NT2/D1 (cell line): ENCODE data around the gene SINHCAF.

Experiments used
- SUZ12 ChIP-seq: IDR thresholded peaks from 2 replicates; pipeline ENCODE4 v1.6.1; 2011; ENCODE audit not compliant: insufficient read length, insufficient read depth; ENCODE audit errors: extremely low read depth
- YY1 ChIP-seq: IDR thresholded peaks from 2 replicates; pipeline ENCODE4 v1.6.1; 2011; ENCODE audit not compliant: insufficient read length, insufficient read depth
- ZNF274 ChIP-seq: IDR thresholded peaks from 2 replicates; pipeline ENCODE4 v1.6.1; 2011; ENCODE audit warnings: mild to moderate bottlenecking, low read depth, low read length

- TF ChIP-seq YY1 (no peak), ZNF274 (no peak), SUZ12 (no peak)
Measured at GRCh38 chr12:31280183-31280582, 45.8 kb downstream of the SINHCAF start.
